SU-DHL-6 (cell line): ENCODE data around the gene ZGRF1.

Experiments used
- H2AFZ ChIP-seq: fragments of 200-600 bp; sonication (generic); 2 replicates; pipeline ENCODE4 v1.6.1; 2014; ENCODE audit warnings: low read depth, mild to moderate bottlenecking, moderate library complexity, mixed read lengths, antibody characterized with exemption, low read length; ENCODE audit not compliant: severe bottlenecking
- H3F3A ChIP-seq: fragments of 200-600 bp; shearing (Covaris generic); 2 replicates; pipeline ENCODE4 v1.6.0; 2016; ENCODE audit warnings: antibody characterized with exemption, mild to moderate bottlenecking; ENCODE audit not compliant: insufficient read depth
- H3K27ac ChIP-seq: fragments of 200-600 bp; sonication (generic); 2 replicates; pipeline ENCODE4 v1.5.1; 2016; ENCODE audit warnings: low read depth, mild to moderate bottlenecking, low read length, moderate library complexity, mixed read lengths
- H3K27me3 ChIP-seq: fragments of 200-600 bp; sonication (generic), shearing (Covaris generic); 2 replicates; pipeline ENCODE4 v1.6.0; 2014; ENCODE audit warnings: mild to moderate bottlenecking, low read length
- H3K36me3 ChIP-seq: fragments of 200-600 bp; sonication (generic); 2 replicates; pipeline ENCODE4 v1.6.1; 2014; ENCODE audit warnings: mild to moderate bottlenecking, low read length, mixed read lengths
- H3K4me2 ChIP-seq: fragments of 300-600, 200-600 bp; shearing (Covaris generic), sonication (generic); 2 replicates; pipeline ENCODE4 v1.6.0; 2014; ENCODE audit warnings: low read length, low read depth, mild to moderate bottlenecking; ENCODE audit not compliant: poor library complexity, severe bottlenecking
- H3K4me3 ChIP-seq: fragments of 200-600 bp; sonication (generic); 2 replicates; pipeline ENCODE4 v1.5.1; 2014; ENCODE audit warnings: antibody characterized with exemption, low read length, mild to moderate bottlenecking, mixed read lengths; ENCODE audit not compliant: insufficient read depth, poor library complexity, severe bottlenecking
- H3K79me2 ChIP-seq: fragments of 200-600 bp; sonication (generic); 2 replicates; pipeline ENCODE4 v1.6.1; 2014; ENCODE audit warnings: mild to moderate bottlenecking, low read length, moderate library complexity; ENCODE audit not compliant: insufficient read depth
- H3K9ac ChIP-seq: fragments of 200-600 bp; sonication (generic); 2 replicates; pipeline ENCODE4 v1.7.0; 2014; ENCODE audit warnings: mild to moderate bottlenecking, low read length
- H3K9me2 ChIP-seq: fragments of 200-600 bp; sonication (generic); replicated peaks from 2 replicates; pipeline ENCODE4 v1.6.1; 2014; ENCODE audit warnings: low read length; ENCODE audit not compliant: insufficient read depth
- H3K9me3 ChIP-seq: fragments of 200-600 bp; sonication (generic); 2 replicates; pipeline ENCODE4 v1.6.1; 2014; ENCODE audit warnings: low read length, mixed read lengths; ENCODE audit not compliant: insufficient read depth
- H4K20me1 ChIP-seq: fragments of 200-600 bp; sonication (generic); 2 replicates; pipeline ENCODE4 v1.6.1; 2014; ENCODE audit warnings: low read depth, mild to moderate bottlenecking, antibody characterized with exemption, low read length, moderate library complexity, mixed read lengths
- EZH2phosphoT487 ChIP-seq: fragments of 200-600 bp; sonication (generic), shearing (Covaris generic); conservative IDR thresholded peaks from 2 replicates; pipeline ENCODE4 v1.6.1; 2018; ENCODE audit warnings: mild to moderate bottlenecking, antibody characterized with exemption, low read length, moderate library complexity, mixed read lengths
- TF ChIP-seq, protein P1 (sequence below): fragments of 200-600 bp; sonication (generic); IDR thresholded peaks from one replicate; pipeline ENCODE4 v1.5.1; 2017; ENCODE audit warnings: antibody characterized with exemption, mild to moderate bottlenecking, low read length, moderate library complexity; ENCODE audit not compliant: insufficient read depth, poor library complexity, severe bottlenecking

The ZGRF1 gene

GRCh38 chr4:112508356-112508755 is 128.4 kb downstream of the ZGRF1 start:
- TF ChIP-seq EZH2phosphoT487: no peak
- TF ChIP-seq, protein P1, sequence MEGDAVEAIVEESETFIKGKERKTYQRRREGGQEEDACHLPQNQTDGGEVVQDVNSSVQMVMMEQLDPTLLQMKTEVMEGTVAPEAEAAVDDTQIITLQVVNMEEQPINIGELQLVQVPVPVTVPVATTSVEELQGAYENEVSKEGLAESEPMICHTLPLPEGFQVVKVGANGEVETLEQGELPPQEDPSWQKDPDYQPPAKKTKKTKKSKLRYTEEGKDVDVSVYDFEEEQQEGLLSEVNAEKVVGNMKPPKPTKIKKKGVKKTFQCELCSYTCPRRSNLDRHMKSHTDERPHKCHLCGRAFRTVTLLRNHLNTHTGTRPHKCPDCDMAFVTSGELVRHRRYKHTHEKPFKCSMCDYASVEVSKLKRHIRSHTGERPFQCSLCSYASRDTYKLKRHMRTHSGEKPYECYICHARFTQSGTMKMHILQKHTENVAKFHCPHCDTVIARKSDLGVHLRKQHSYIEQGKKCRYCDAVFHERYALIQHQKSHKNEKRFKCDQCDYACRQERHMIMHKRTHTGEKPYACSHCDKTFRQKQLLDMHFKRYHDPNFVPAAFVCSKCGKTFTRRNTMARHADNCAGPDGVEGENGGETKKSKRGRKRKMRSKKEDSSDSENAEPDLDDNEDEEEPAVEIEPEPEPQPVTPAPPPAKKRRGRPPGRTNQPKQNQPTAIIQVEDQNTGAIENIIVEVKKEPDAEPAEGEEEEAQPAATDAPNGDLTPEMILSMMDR: no peak
- no peak overlapping the region for H3K27ac ChIP-seq
- no peaks in the 10 kb centered on the region for H3K79me2 ChIP-seq
- H3K4me2 ChIP-seq: no peak overlapping the region
- H3K9me3 ChIP-seq: no peaks in the 10 kb centered on the region
- H3K9ac ChIP-seq: no peak overlapping the region
- H3K27me3 ChIP-seq: no peaks in the 10 kb centered on the region
- no peak overlapping the region for H2AFZ ChIP-seq
- H3K36me3 ChIP-seq: no peaks in the 10 kb centered on the region
- no peak overlapping the region for H3K4me3 ChIP-seq
- no peaks in the 10 kb centered on the region for H4K20me1 ChIP-seq
- H3K9me2 ChIP-seq: no peaks in the 10 kb centered on the region
- H3F3A ChIP-seq: no peaks in the 10 kb centered on the region

DNA sequence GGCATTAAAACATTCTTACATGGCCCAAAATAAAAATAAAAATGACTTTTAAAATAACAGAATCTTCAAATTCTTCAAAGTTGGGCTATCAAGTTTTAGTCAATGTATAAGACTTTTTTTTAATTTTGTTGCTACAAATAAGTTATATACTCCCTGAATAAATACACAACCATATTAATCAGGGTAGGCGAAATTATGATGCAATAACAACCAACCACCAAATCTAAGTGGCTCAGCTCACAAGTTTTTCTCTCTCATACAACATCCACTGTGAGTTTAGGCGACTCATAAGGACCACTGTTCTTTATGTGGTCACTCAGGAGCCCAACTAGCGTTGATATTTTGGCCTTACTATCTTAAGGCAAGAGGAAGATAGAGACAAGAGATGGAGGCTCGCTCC is 131.9 kb downstream of the ZGRF1 start:
- Histone ChIP-seq H3K4me3 (no peak overlapping the region), H4K20me1 (no peaks in the 10 kb centered on the region), H3K9ac (no peak overlapping the region), H3K27me3 (no peaks in the 10 kb centered on the region), H3K9me2 (no peaks in the 10 kb centered on the region), H3K27ac (no peak overlapping the region), H3K4me2 (no peak overlapping the region), H2AFZ (no peak overlapping the region), H3K36me3 (no peaks in the 10 kb centered on the region), H3K9me3 (no peaks in the 10 kb centered on the region), H3K79me2 (no peaks in the 10 kb centered on the region), H3F3A (no peaks in the 10 kb centered on the region)
- TF ChIP-seq EZH2phosphoT487: no peak
- TF ChIP-seq, protein P1: no peak

DNA sequence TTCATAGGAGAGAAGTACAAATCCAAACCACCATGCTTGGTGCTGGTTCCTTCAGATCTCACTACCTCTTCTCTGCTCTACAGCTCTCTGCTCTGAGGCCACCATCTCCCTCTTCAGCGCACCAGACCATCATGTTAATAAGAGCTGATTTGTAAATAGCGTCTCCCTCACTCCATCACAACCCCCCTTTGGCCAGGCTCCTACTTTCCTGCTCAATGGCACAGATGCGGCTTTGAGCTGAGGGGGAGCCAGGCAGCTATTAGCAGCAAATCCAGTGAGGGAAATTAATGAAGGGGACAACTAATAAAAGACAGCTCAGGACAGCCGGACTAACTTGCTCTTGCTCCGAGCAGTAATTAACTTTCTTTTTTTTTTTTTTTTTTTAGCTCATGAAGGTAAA is 133.8 kb downstream of the ZGRF1 start:
- Histone ChIP-seq H3K9ac (no peak overlapping the region), H3K27me3 (no peaks in the 10 kb centered on the region), H3K9me2 (no peaks in the 10 kb centered on the region), H3K9me3 (no peaks in the 10 kb centered on the region), H4K20me1 (no peaks in the 10 kb centered on the region), H3K4me3 (no peak overlapping the region), H3K4me2 (no peak overlapping the region), H3K36me3 (no peaks in the 10 kb centered on the region), H2AFZ (no peak overlapping the region), H3F3A (no peaks in the 10 kb centered on the region), H3K27ac (no peak overlapping the region), H3K79me2 (no peaks in the 10 kb centered on the region)
- TF ChIP-seq, protein P1: no peak
- no peak for TF ChIP-seq EZH2phosphoT487
